GM19351 (cell line): ENCODE data around the gene TP73.

Experiments
- ATAC-seq: cut with Tn5 transposase; IDR thresholded peaks from one replicate; pipeline ENCODE4 v1.9.1; 2021; ENCODE audit warnings: mild to moderate bottlenecking, moderate library complexity; ENCODE audit not compliant: unreplicated experiment

Gene TP73

GRCh38 chr1:3775490-3776230 lies 123.3 kb downstream of the TP73 start:
- ATAC-seq, result peak; percentile 42

DNA sequence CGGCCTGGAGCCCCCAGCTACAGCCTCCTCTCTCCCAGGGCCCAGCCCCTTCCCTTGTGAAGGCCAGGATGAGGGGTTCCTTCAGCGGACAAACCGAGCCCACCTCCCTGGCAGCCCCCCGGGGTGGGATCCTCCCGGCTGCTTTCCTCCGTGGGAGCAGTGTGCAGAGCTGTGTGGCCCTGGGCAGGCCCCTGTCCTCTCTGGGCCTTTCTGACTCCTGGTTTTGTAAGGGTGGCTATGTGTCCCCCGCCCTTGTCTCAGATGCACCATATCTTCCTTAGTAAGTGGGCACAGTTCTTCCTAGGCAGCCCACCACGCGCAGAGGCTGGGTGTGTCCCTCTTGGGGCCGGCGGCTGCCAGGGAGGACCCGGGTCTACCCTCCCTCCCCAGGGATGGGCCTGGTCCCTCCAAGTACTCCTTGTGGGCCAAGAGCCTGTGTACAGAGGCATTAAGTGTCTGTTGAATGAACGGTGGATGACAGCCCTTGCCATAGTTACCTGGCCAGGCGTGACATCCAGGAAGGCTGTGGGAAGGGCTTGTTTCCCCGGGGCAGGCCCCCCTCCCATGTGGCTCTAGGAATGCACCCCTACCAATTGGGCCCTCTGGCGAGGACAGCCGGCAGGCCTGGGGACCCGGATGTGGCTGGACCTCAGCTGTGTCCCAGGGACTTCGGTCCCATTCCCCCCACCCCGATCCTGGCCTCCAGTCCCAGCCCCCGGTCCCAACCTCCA lies 124.1 kb downstream of the TP73 start:
- no peak for ATAC-seq

- no peak for ATAC-seq
Observed at GRCh38 chr1:3777078-3777547, 124.8 kb downstream of the TP73 start.

- no peak for ATAC-seq
Observed at GRCh38 chr1:3777647-3778589, 125.6 kb downstream of the TP73 start.

DNA sequence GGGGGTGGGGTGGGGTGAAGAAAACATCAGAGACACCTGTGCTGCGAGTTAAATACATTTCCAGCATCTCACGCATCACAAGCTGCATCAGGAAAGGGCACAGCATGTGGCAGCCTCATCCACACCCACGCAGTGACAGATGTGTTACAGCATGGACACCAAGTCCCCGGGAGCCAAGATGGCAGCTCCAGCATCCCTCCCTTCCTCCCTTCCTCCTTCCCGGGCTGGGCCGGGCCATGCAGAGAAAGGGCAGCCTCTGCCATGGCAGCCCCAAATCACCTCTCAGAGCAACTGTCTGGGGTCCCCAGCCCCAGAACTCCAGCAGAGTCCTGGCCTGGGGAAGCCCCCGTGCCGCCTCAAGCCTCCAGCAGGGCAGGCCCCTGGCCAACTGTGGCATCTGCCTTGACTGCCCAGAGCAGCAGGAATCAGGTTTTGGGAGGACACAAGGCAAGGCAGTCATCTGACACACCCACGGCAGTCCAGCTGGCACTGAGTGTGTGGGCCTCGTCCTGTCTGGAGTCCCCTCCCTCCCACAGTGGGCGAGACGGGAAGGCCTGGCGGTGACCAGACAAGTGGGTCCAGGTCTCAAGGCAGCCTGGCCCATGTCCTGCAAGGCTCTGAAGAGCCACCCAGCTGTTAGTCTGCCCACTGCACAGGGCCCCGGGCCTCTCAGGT lies 126.4 kb downstream of the TP73 start:
- ATAC-seq, result no peak

- no peak for ATAC-seq
Observed at GRCh38 chr1:3779265-3779911, 127.1 kb downstream of the TP73 start.

GRCh38 chr1:3779912-3780416 lies 127.6 kb downstream of the TP73 start:
- no peak for ATAC-seq

DNA sequence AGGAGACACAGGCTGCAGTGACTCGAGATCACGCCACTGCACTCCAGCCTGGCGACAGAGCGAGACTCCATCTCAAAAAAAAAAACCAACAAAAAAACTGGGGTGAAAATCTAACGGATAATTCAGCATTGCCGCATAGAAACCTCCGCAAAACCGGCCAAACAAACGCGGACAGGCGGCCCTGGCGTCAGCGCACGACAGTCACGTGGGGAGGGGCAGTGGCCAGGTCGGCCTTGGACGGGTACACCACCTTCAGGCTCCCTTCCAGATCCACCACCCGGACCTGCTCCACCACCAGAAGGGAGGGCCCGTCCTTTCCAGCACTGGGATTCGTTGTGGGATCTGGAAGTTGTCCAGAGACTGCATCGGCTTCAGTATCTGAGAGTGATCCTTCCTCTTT lies 128.6 kb downstream of the TP73 start:
- no peak for ATAC-seq

DNA sequence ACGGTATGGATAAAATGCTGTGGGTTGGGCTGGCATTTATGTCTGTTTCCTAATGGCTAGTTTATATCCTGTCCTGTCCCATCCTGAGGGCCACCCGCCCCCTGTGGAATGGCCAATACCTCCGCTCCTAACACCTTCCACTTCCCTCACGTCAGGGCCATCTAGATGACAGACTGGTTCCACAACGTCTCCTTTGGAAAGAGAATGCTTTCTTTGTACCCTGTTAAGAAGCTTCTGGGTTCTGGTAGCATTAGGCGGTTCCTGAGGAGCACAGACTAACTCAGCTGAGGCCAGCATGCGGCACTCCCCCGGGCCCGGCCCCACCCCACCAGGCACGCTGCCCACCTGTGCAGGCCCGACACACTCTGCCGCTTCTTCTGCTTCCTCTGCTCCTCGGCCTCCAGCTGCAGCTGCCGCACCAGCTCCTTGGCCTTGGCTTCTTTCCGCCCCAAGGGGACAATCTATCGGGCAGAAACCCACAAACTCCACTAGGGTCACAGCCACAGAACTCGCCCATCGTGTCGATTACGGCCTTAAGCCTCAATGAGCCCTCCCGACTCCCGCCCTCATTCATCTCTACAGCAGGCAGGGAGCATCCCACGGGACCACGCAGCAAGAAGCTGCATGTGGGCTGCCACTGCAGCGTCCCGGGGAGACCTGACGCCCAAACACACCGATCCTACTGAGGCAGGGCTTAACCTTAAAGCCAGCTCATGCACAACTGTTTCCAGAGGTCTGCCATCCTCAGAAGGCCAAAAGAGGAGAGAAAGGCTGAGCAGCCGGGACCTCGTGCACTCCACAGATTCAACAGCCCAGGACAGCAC lies 131.5 kb downstream of the TP73 start:
- ATAC-seq, result no peak

GRCh38 chr1:3785045-3785444 lies 132.7 kb downstream of the TP73 start:
- no peak for ATAC-seq

GRCh38 chr1:3785456-3786157 lies 133.3 kb downstream of the TP73 start:
- ATAC-seq, result no peak
